ENCODE measurements around the gene LENG9.
A peak's percentile ranks its signal among the peaks of the same experiment; 100 is the strongest.

LENG9 gene

GRCh38 chr19:54451997-54452396 is 11.6 kb downstream of the LENG9 start:
- peaks cover 90% of the 10 kb centered on the region for H3K79me2 ChIP-seq (ENCODE audit: low read length)
- H4K20me1 ChIP-seq (ENCODE audit: insufficient read depth, low read length): peaks cover 19% of the 10 kb centered on the region
- peaks cover 26% of the 10 kb centered on the region for H3K36me3 ChIP-seq (replicated peaks; ENCODE audit: insufficient read depth, low read length)
- no peaks in the 10 kb centered on the region for H3K9me2 ChIP-seq (replicated peaks; ENCODE audit: insufficient read depth, low read length)
- no peak overlapping the region for H3K4me2 ChIP-seq (ENCODE audit: low read depth, low read length)
- no peak overlapping the region for H3K27ac ChIP-seq (ENCODE audit: low read length)
- no peaks in the 10 kb centered on the region for H3K27me3 ChIP-seq (replicated peaks; ENCODE audit: insufficient read depth, low read length)
- no peak overlapping the region for H3K9ac ChIP-seq (ENCODE audit: low read length)
- no peaks in the 10 kb centered on the region for H3K9me3 ChIP-seq (replicated peaks; ENCODE audit: insufficient read depth, low read length)
- DNase-seq: no peak
- peaks cover 8% of the 10 kb centered on the region; the same call in 1 of the 2 replicates for H3K4me1 ChIP-seq (ENCODE audit: low read length)
- no peak overlapping the region for H2AFZ ChIP-seq (ENCODE audit: low read length)
- no peak for TF ChIP-seq EZH2 (optimal IDR thresholded peaks at IDR 0.05; ENCODE audit: low read depth, low read length)
- no peak overlapping the region for H3K4me3 ChIP-seq (ENCODE audit: low read length)
- no peaks in the 10 kb centered on the region for H3F3A ChIP-seq (ENCODE audit: insufficient read depth, low read length)

GRCh38 chr19:54451331-54451871 is 12.2 kb downstream of the LENG9 start:
- H3F3A ChIP-seq (ENCODE audit: insufficient read depth, low read length): no peaks in the 10 kb centered on the region
- H3K27ac ChIP-seq (ENCODE audit: low read length): no peak overlapping the region
- no peaks in the 10 kb centered on the region for H3K9me3 ChIP-seq (replicated peaks; ENCODE audit: insufficient read depth, low read length)
- H3K9ac ChIP-seq (ENCODE audit: low read length): no peak overlapping the region
- no peaks in the 10 kb centered on the region for H3K9me2 ChIP-seq (replicated peaks; ENCODE audit: insufficient read depth, low read length)
- H3K4me2 ChIP-seq (ENCODE audit: low read depth, low read length): peak overlapping the region; percentile 9; the same call in 1 of the 2 replicates
- peaks cover 26% of the 10 kb centered on the region for H3K36me3 ChIP-seq (replicated peaks; ENCODE audit: insufficient read depth, low read length)
- H3K27me3 ChIP-seq (replicated peaks; ENCODE audit: insufficient read depth, low read length): no peaks in the 10 kb centered on the region
- no peak overlapping the region for H2AFZ ChIP-seq (ENCODE audit: low read length)
- H3K4me3 ChIP-seq (ENCODE audit: low read length): no peak overlapping the region
- TF ChIP-seq, protein P1, sequence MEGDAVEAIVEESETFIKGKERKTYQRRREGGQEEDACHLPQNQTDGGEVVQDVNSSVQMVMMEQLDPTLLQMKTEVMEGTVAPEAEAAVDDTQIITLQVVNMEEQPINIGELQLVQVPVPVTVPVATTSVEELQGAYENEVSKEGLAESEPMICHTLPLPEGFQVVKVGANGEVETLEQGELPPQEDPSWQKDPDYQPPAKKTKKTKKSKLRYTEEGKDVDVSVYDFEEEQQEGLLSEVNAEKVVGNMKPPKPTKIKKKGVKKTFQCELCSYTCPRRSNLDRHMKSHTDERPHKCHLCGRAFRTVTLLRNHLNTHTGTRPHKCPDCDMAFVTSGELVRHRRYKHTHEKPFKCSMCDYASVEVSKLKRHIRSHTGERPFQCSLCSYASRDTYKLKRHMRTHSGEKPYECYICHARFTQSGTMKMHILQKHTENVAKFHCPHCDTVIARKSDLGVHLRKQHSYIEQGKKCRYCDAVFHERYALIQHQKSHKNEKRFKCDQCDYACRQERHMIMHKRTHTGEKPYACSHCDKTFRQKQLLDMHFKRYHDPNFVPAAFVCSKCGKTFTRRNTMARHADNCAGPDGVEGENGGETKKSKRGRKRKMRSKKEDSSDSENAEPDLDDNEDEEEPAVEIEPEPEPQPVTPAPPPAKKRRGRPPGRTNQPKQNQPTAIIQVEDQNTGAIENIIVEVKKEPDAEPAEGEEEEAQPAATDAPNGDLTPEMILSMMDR (IDR thresholded peaks at IDR 0.05; ENCODE audit: low read length): no peak
- TF ChIP-seq EZH2 (optimal IDR thresholded peaks at IDR 0.05; ENCODE audit: low read depth, low read length): no peak
- no peak for TF ChIP-seq EZH2phosphoT487 (IDR thresholded peaks at IDR 0.05; ENCODE audit: low read length)
- H3K4me1 ChIP-seq (ENCODE audit: low read length): peaks cover 8% of the 10 kb centered on the region; the same call in 1 of the 2 replicates
- no peak for DNase-seq
- peaks cover 93% of the 10 kb centered on the region for H3K79me2 ChIP-seq (ENCODE audit: low read length)
- H4K20me1 ChIP-seq (ENCODE audit: insufficient read depth, low read length): peaks cover 19% of the 10 kb centered on the region

- TF ChIP-seq, protein P1 (IDR thresholded peaks at IDR 0.05; ENCODE audit: low read length): no peak
- TF ChIP-seq EZH2 (optimal IDR thresholded peaks at IDR 0.05; ENCODE audit: low read depth, low read length): no peak
- TF ChIP-seq EZH2phosphoT487 (IDR thresholded peaks at IDR 0.05; ENCODE audit: low read length): no peak
- no peaks in the 10 kb centered on the region for H3F3A ChIP-seq (ENCODE audit: insufficient read depth, low read length)
- 0 out of 2 replicates have a peak overlapping the region, but pooled peaks have one; percentile 17 for H2AFZ ChIP-seq (ENCODE audit: low read length)
- H3K4me2 ChIP-seq (ENCODE audit: low read depth, low read length): peak overlapping the region; percentile 88
- H4K20me1 ChIP-seq (ENCODE audit: insufficient read depth, low read length): peaks cover 19% of the 10 kb centered on the region
- H3K9me3 ChIP-seq (replicated peaks; ENCODE audit: insufficient read depth, low read length): no peaks in the 10 kb centered on the region
- H3K79me2 ChIP-seq (ENCODE audit: low read length): peaks cover 77% of the 10 kb centered on the region
- H3K4me3 ChIP-seq (ENCODE audit: low read length): peak overlapping the region; percentile 92
- peak overlapping the region; percentile 88; the same call in 1 of the 2 replicates for H3K27ac ChIP-seq (ENCODE audit: low read length)
- peaks cover 22% of the 10 kb centered on the region for H3K36me3 ChIP-seq (replicated peaks; ENCODE audit: insufficient read depth, low read length)
- DNase-seq: no peak
- H3K4me1 ChIP-seq (ENCODE audit: low read length): peaks cover 8% of the 10 kb centered on the region; the same call in 1 of the 2 replicates
- no peaks in the 10 kb centered on the region for H3K27me3 ChIP-seq (replicated peaks; ENCODE audit: insufficient read depth, low read length)
- H3K9ac ChIP-seq (ENCODE audit: low read length): peak overlapping the region; percentile 90
- no peaks in the 10 kb centered on the region for H3K9me2 ChIP-seq (replicated peaks; ENCODE audit: insufficient read depth, low read length)
These were observed 13.9 kb downstream of the LENG9 start for GRCh38 chr19:54449701-54450069.

Measured in MM.1S (cell line).